ENCODE measurements around the gene NCKAP5L. TPM values are rescaled to one million over a fixed set of nuclear protein-coding genes. Genes with fewer than 3 reads are reported as not detected.
A peak's percentile ranks its signal among the peaks of the same experiment; 100 is the strongest.
"Not testable (repeated sequence)": the region's sequence is repeated elsewhere in the genome, so short reads cannot be mapped to it uniquely, and the experiment has no call there.

NCKAP5L gene
- total RNA-seq, 2 donors from 2014 or later: 5.4 to 5.6 TPM

DNA sequence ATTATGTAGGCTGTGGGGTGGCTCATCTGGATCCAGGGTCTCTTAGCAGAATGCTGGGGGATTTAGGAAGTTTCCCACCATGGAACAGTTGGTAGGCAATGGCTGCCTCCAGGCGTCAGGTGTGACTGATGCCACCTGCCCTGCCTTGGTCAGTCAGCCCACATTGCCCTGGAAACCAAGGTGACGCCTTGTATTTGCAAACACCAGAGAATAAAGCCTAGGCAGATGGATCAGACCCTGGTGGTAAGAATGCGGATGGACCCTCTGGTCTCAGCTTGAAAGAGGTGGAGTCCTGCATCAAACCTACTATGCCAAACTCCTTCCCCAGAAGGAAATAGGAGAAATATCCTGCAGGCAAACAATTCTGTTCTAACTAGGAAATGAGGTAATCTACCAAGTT lies 38.2 kb downstream of the NCKAP5L start:
- no peak for ATAC-seq (replicated peaks in 1 of 2)
- H3K36me3 Mint-ChIP-seq (ENCODE audit: insufficient read depth in 2 of 2): no peaks in the 10 kb centered on the region
- peaks cover 0 to 3% of the 10 kb centered on the region in 2 donors for H3K9me3 Mint-ChIP-seq
- no peak overlapping the region for H3K4me3 Mint-ChIP-seq
- H3K27ac Mint-ChIP-seq: no peak overlapping the region
- no peak for DNase-seq
- H3K27me3 Mint-ChIP-seq (ENCODE audit: low read depth): no peaks in the 10 kb centered on the region
- H3K4me1 Mint-ChIP-seq (ENCODE audit: low read depth): no peaks in the 10 kb centered on the region

DNA sequence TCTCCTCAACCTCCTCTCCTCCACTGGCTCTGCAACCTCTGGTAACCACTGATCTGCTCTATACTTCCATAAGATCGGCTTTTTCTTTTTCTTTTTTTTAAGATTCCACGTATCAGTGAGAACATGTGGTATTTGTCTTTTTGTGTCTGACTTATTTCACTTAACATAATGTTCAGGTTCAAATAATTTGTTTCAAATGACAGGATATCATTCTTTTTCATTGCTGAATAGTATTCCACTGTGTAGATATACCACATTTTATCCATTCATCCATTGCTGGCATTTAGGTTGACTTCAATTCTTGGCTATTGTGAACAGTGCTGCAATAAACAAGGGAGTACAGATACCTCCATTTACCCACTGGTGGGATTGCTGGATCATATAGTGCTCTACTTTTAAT lies 40.5 kb downstream of the NCKAP5L start:
- Mint-ChIP-seq H3K4me3 (no peak overlapping the region), H3K27me3 (ENCODE audit: low read depth) (peaks cover 15% of the 10 kb centered on the region), H3K9me3 (peaks cover 0 to 3% of the 10 kb centered on the region in 2 donors), H3K27ac (no peak overlapping the region), H3K4me1 (ENCODE audit: low read depth) (no peaks in the 10 kb centered on the region), H3K36me3 (ENCODE audit: insufficient read depth in 2 of 2) (no peaks in the 10 kb centered on the region)
- DNase-seq: no peak
- no peak for ATAC-seq (replicated peaks in 1 of 2)

DNA sequence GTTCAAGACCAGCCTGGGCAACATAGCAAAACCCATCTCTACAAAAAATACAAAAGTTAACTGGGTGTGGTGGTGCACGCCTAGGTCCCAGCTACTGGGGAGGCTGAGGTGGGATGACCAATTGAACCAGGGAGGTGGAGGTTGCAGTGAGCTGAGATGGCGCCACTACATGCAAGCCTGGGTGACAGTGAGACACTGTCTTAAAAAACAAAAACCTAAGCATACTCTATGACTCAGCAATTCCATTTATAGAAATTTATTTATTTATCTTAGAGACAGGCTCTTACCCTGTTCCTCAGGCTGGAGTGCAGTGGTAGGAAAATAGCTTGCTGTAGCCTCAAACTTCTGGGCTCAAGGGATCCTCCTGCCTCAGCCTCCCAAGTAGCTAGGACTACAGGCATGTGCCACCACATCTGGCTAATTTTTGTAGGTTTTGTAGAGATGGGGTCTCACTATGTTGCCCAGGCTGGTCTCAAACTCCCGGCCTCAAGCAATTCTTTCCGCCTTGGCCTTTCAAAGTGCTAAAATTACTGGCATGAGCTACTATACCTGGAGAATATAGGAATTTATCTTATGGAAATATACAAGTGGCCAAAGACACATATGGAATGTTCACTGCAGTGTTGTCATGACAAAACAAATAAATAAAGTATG lies 43.3 kb downstream of the NCKAP5L start:
- ATAC-seq (replicated peaks in 1 of 2) (no peak), DNase-seq (no peak)
- Mint-ChIP-seq H3K27ac (no peak overlapping the region), H3K27me3 (ENCODE audit: low read depth) (peaks cover 30% of the 10 kb centered on the region), H3K4me3 (no peak overlapping the region), H3K9me3 (peaks cover 0 to 3% of the 10 kb centered on the region in 2 donors), H3K36me3 (ENCODE audit: insufficient read depth in 2 of 2) (no peaks in the 10 kb centered on the region), H3K4me1 (ENCODE audit: low read depth) (no peaks in the 10 kb centered on the region)

DNA sequence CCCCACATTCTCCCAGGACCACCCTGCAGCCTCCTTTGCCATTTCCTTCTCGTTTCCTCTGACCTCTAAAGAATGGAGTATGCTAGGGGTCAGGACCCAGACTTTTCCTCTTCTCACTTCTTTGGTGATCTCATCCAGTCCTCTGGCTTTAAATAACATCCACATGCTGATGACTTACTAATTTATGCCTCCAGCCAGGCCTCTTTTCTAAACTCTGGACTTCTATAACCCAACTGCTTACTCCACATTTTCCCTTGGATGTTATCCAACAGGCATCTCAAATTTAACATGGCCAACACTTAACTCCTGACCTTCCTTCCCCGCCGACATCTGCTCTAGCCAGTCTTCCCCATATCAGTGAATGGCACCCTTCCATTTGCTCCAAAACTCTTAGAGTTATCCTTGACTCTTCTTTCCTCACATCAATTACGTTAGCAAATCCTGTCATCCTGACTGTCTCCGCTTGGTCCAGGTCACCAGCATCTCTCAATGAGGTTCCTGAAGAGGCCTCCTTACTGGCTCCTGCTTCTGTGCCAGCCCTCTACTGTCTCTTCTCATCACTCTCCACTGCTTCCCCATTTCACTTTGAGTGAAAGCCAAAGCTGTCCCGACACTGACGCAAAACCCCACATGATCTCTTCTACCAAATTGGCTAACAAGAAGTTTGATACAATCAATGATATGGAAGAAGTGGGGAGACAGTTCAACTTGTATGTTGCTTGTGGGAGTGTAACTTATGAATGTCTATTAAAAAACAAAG lies 44.1 kb downstream of the NCKAP5L start:
- H3K4me1 Mint-ChIP-seq (ENCODE audit: low read depth): no peaks in the 10 kb centered on the region
- H3K9me3 Mint-ChIP-seq: peaks cover 0 to 3% of the 10 kb centered on the region in 2 donors
- no peak for DNase-seq
- H3K27ac Mint-ChIP-seq: no peak overlapping the region
- H3K4me3 Mint-ChIP-seq: no peak overlapping the region
- no peaks in the 10 kb centered on the region for H3K36me3 Mint-ChIP-seq (ENCODE audit: insufficient read depth in 2 of 2)
- ATAC-seq (replicated peaks in 1 of 2): no peak
- H3K27me3 Mint-ChIP-seq (ENCODE audit: low read depth): peaks cover 37% of the 10 kb centered on the region

- H3K4me1 Mint-ChIP-seq (ENCODE audit: low read depth): peaks cover 24% of the 10 kb centered on the region
- H3K27ac Mint-ChIP-seq; H3K4me3 Mint-ChIP-seq; ATAC-seq (replicated peaks in 1 of 2); DNase-seq; H3K36me3 Mint-ChIP-seq (ENCODE audit: insufficient read depth in 2 of 2); H3K9me3 Mint-ChIP-seq: not testable (repeated sequence)
- peaks cover 40% of the 10 kb centered on the region for H3K27me3 Mint-ChIP-seq (ENCODE audit: low read depth)
These were observed 47.3 kb downstream of the NCKAP5L start for GRCh38 chr12:49780914-49781313.

GRCh38 chr12:49779581-49779980 lies 48.6 kb downstream of the NCKAP5L start:
- no peaks in the 10 kb centered on the region for H3K9me3 Mint-ChIP-seq
- no peak overlapping the region for H3K27ac Mint-ChIP-seq
- peaks cover 24% of the 10 kb centered on the region for H3K4me1 Mint-ChIP-seq (ENCODE audit: low read depth)
- no peak overlapping the region for H3K4me3 Mint-ChIP-seq
- H3K27me3 Mint-ChIP-seq (ENCODE audit: low read depth): peaks cover 39% of the 10 kb centered on the region
- ATAC-seq (replicated peaks in 1 of 2): no peak
- no peak for DNase-seq
- H3K36me3 Mint-ChIP-seq (ENCODE audit: insufficient read depth in 2 of 2): no peaks in the 10 kb centered on the region

GRCh38 chr12:49777800-49778748 lies 50.1 kb downstream of the NCKAP5L start:
- DNase-seq: peak; percentile 81 to 85
- peak; percentile 65 for ATAC-seq (replicated peaks in 1 of 2)
- Mint-ChIP-seq H3K4me3 (peak overlapping the region in 1 of 2 donors; percentile 1), H3K4me1 (ENCODE audit: low read depth) (peaks cover 24% of the 10 kb centered on the region), H3K9me3 (no peaks in the 10 kb centered on the region), H3K36me3 (ENCODE audit: insufficient read depth in 2 of 2) (no peaks in the 10 kb centered on the region), H3K27me3 (ENCODE audit: low read depth) (peaks cover 25% of the 10 kb centered on the region), H3K27ac (no peak overlapping the region)

- ATAC-seq (replicated peaks in 1 of 2) (no peak), DNase-seq (no peak)
- Mint-ChIP-seq H3K4me1 (ENCODE audit: low read depth) (peaks cover 24% of the 10 kb centered on the region), H3K27ac (peak overlapping the region; percentile 58), H3K9me3 (no peaks in the 10 kb centered on the region), H3K36me3 (ENCODE audit: insufficient read depth in 2 of 2) (no peaks in the 10 kb centered on the region), H3K4me3 (no peak overlapping the region), H3K27me3 (ENCODE audit: low read depth) (peaks cover 25% of the 10 kb centered on the region)
These were observed 50.9 kb downstream of the NCKAP5L start for GRCh38 chr12:49777341-49777740.

DNA sequence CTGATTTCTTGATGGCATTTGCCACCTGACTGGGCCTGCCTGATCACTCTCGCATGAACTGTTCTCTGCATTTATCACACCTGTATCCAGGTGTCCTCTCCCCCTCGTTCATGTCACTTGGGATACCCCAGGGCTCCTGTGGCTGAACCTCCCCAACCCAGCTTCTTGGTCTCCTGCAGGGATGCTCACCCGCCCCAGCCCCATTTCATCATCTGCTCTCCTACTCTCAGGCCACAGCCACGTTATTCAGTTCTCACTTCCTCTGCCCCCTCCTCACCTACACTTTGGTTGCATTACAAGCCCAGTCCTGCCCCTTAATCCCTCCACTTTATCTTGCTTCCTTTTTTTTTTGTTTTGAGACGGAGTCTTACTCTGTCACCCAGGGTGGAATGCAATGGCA lies 51.4 kb downstream of the NCKAP5L start:
- Mint-ChIP-seq H3K4me1 (ENCODE audit: low read depth) (peaks cover 24% of the 10 kb centered on the region), H3K27me3 (ENCODE audit: low read depth) (peaks cover 25% of the 10 kb centered on the region), H3K36me3 (ENCODE audit: insufficient read depth in 2 of 2) (no peaks in the 10 kb centered on the region), H3K9me3 (no peaks in the 10 kb centered on the region), H3K4me3 (no peak overlapping the region), H3K27ac (peak overlapping the region; percentile 58)
- DNase-seq (no peak), ATAC-seq (replicated peaks in 1 of 2) (no peak)

GRCh38 chr12:49776413-49776812 lies 51.8 kb downstream of the NCKAP5L start:
- ATAC-seq (replicated peaks in 1 of 2) (peak; percentile 91 to 93), DNase-seq (peak; percentile 74 to 79)
- no peak overlapping the region for H3K4me3 Mint-ChIP-seq
- H3K36me3 Mint-ChIP-seq (ENCODE audit: insufficient read depth in 2 of 2): no peaks in the 10 kb centered on the region
- peaks cover 24% of the 10 kb centered on the region for H3K4me1 Mint-ChIP-seq (ENCODE audit: low read depth)
- peak overlapping the region; percentile 59 for H3K27ac Mint-ChIP-seq
- H3K9me3 Mint-ChIP-seq: no peaks in the 10 kb centered on the region
- peaks cover 25% of the 10 kb centered on the region for H3K27me3 Mint-ChIP-seq (ENCODE audit: low read depth)

- not testable (repeated sequence) for H3K4me3 Mint-ChIP-seq; ATAC-seq (replicated peaks in 1 of 2); H3K27ac Mint-ChIP-seq; H3K27me3 Mint-ChIP-seq (ENCODE audit: low read depth); H3K9me3 Mint-ChIP-seq; DNase-seq; H3K36me3 Mint-ChIP-seq (ENCODE audit: insufficient read depth in 2 of 2)
- H3K4me1 Mint-ChIP-seq (ENCODE audit: low read depth): peaks cover 20% of the 10 kb centered on the region
These were observed 55.1 kb downstream of the NCKAP5L start for GRCh38 chr12:49773102-49773501.

GRCh38 chr12:49767333-49767732 lies 60.9 kb downstream of the NCKAP5L start:
- Mint-ChIP-seq H3K4me1 (ENCODE audit: low read depth) (peaks cover 42% of the 10 kb centered on the region), H3K4me3 (no peak overlapping the region), H3K27me3 (ENCODE audit: low read depth) (no peaks in the 10 kb centered on the region), H3K36me3 (ENCODE audit: insufficient read depth in 2 of 2) (peaks cover 6 to 24% of the 10 kb centered on the region in 2 donors), H3K27ac (no peak overlapping the region), H3K9me3 (no peaks in the 10 kb centered on the region)
- DNase-seq: no peak
- ATAC-seq (replicated peaks in 1 of 2): peak in 1 of 2 donors; percentile 10

GRCh38 chr12:49766115-49766455 lies 62.1 kb downstream of the NCKAP5L start:
- Mint-ChIP-seq H3K27me3 (ENCODE audit: low read depth) (no peaks in the 10 kb centered on the region), H3K4me1 (ENCODE audit: low read depth) (peaks cover 54% of the 10 kb centered on the region), H3K9me3 (no peaks in the 10 kb centered on the region), H3K27ac (no peak overlapping the region), H3K36me3 (ENCODE audit: insufficient read depth in 2 of 2) (peaks cover 15 to 34% of the 10 kb centered on the region in 2 donors), H3K4me3 (no peak overlapping the region)
- ATAC-seq (replicated peaks in 1 of 2) (no peak), DNase-seq (no peak)
